Endothelial cell of umbilical vein (primary cell): ENCODE measurements around the gene SYT2. TPM values are rescaled to one million over a fixed set of nuclear protein-coding genes. Genes with fewer than 3 reads are reported as not detected.
"Not testable (repeated sequence)": the region's sequence is repeated elsewhere in the genome, so short reads cannot be mapped to it uniquely, and the experiment has no call there.

ENCODE experiments used
- BruUV-seq: library from RNA; stranded (reverse); fragments of 400-500 nt; replicated peaks from 2 replicates; lab custom pipeline; 2021; lab: Mats Ljungman, UMichigan
- CTCF ChIA-PET: fragments of 300-600, 350-600 bp; sonication (Branson Sonifier 250); formaldehyde crosslinking; loops from one replicate; lab custom pipeline; 2021; ENCODE audit warnings: antibody characterized with exemption, inconsistent platforms; lab: Charles Lee
- POLR2A ChIA-PET: fragments of 300-600, 350-600 bp; sonication (Branson Sonifier 250); formaldehyde crosslinking; loops from one replicate; lab custom pipeline; 2021; ENCODE audit warnings: antibody characterized with exemption, inconsistent platforms; lab: Charles Lee
- DNase-seq: peaks from one replicate; pipeline ENCODE4 v3.0.0-alpha.2; 2011; ENCODE audit warnings: low read depth, low spot score
- FAIRE-seq: peaks from 2 replicates; lab custom pipeline; 2011; peaks lifted over from hg19 to GRCh38; lab: Jason Lieb, UNC
- H2AFZ ChIP-seq: 2 replicates; pipeline ENCODE4 v1.6.0; 2012; ENCODE audit warnings: low read depth, low read length, control low read depth, inconsistent platforms
- H3K27ac ChIP-seq: 2 replicates; pipeline ENCODE4 v1.5.1; 2011; ENCODE audit warnings: low read depth, mild to moderate bottlenecking, control low read depth, low read length, moderate library complexity; ENCODE audit not compliant: insufficient read depth
- H3K27me3 ChIP-seq, 2 experiments: 2 replicates each; pipeline versions ENCODE4 v1.6.0 to v1.6.1; 2011; ENCODE audit warnings: low read length in 2 of 2, mixed read lengths in 1 of 2; ENCODE audit not compliant: control insufficient read depth in 2 of 2, insufficient read depth in 2 of 2
- H3K36me3 ChIP-seq, 2 experiments: 2 replicates in 1 of 2; 3 replicates in 1 of 2; pipeline ENCODE4 v1.5.1; 2011; ENCODE audit warnings: low read length in 2 of 2, mild to moderate bottlenecking in 1 of 2, moderate library complexity in 1 of 2; ENCODE audit not compliant: control insufficient read depth in 2 of 2, insufficient read depth in 2 of 2; ENCODE audit errors: extremely low read depth in 1 of 2
- H3K4me1 ChIP-seq: 3 replicates; pipeline ENCODE4 v1.5.1; 2011; ENCODE audit warnings: mild to moderate bottlenecking, low read length; ENCODE audit not compliant: control insufficient read depth, insufficient read depth; ENCODE audit errors: extremely low read depth
- H3K4me2 ChIP-seq: 2 replicates; pipeline ENCODE4 v1.6.1; 2011; ENCODE audit warnings: low read length, control low read depth, mixed read lengths; ENCODE audit not compliant: insufficient read depth
- H3K4me3 ChIP-seq, 3 experiments: fragments of 200-600 bp in 1 of 3; sonication (generic), shearing (Covaris generic) in 1 of 3; replicated peaks in 1 of 3; 2 replicates each; pipeline ENCODE4 v1.5.1; 2011 to 2016; ENCODE audit warnings: control low read depth in 3 of 3, low read length in 3 of 3, mild to moderate bottlenecking in 2 of 3, inconsistent platforms in 1 of 3, low read depth in 1 of 3, moderate library complexity in 1 of 3; ENCODE audit not compliant: insufficient read depth in 1 of 3
- H3K79me2 ChIP-seq: 2 replicates; pipeline ENCODE4 v1.6.0; 2012; ENCODE audit warnings: low read length, inconsistent platforms; ENCODE audit not compliant: control insufficient read depth, insufficient read depth
- H3K9ac ChIP-seq: replicated peaks from 2 replicates; pipeline ENCODE3; 2011; ENCODE audit warnings: low read length, control low read depth; ENCODE audit not compliant: insufficient read depth; ENCODE audit errors: extremely low read depth
- H3K9me1 ChIP-seq: replicated peaks from 3 replicates; pipeline ENCODE4 v1.6.0; 2011; ENCODE audit warnings: mild to moderate bottlenecking, low read length; ENCODE audit not compliant: control insufficient read depth, insufficient read depth; ENCODE audit errors: extremely low read depth
- H3K9me3 ChIP-seq: replicated peaks from 2 replicates; pipeline ENCODE4 v1.5.1; 2012; ENCODE audit warnings: low read length, inconsistent platforms; ENCODE audit not compliant: control insufficient read depth, insufficient read depth
- H4K20me1 ChIP-seq: replicated peaks from 2 replicates; pipeline ENCODE3; 2011; ENCODE audit warnings: mild to moderate bottlenecking, low read length; ENCODE audit not compliant: control insufficient read depth, insufficient read depth; ENCODE audit errors: extremely low read depth
- EZH2 ChIP-seq: IDR thresholded peaks from 2 replicates; pipeline ENCODE4 v1.6.1; 2012; ENCODE audit warnings: borderline replicate concordance, low read depth, mild to moderate bottlenecking, moderate library complexity, low read length, inconsistent platforms; ENCODE audit not compliant: severe bottlenecking
- FOS ChIP-seq: IDR thresholded peaks from 2 replicates; pipeline ENCODE4 v1.6.1; 2011; ENCODE audit warnings: mild to moderate bottlenecking, low read length, moderate library complexity, borderline replicate concordance; ENCODE audit not compliant: insufficient read depth
- GATA2 ChIP-seq: IDR thresholded peaks from 2 replicates; pipeline ENCODE4 v1.7.0; 2011; ENCODE audit warnings: low read depth, mild to moderate bottlenecking, moderate library complexity, mixed read lengths, low read length; ENCODE audit not compliant: insufficient read length, insufficient read depth
- JUN ChIP-seq: IDR thresholded peaks from 2 replicates; pipeline ENCODE4 v1.6.1; 2011; ENCODE audit warnings: borderline replicate concordance, low read depth; ENCODE audit not compliant: insufficient read length, insufficient read depth
- MYC ChIP-seq: IDR thresholded peaks from one replicate; pipeline ENCODE4 v1.6.1; 2011; ENCODE audit warnings: mild to moderate bottlenecking, low read depth, low read length
- POLR2A ChIP-seq: IDR thresholded peaks from 2 replicates; pipeline ENCODE4 v1.6.1; 2012; ENCODE audit warnings: low read depth, mild to moderate bottlenecking, control low read depth, low read length
- POLR2AphosphoS5 ChIP-seq: IDR thresholded peaks from 2 replicates; pipeline ENCODE4 v1.6.1; 2012; ENCODE audit warnings: low read depth, mild to moderate bottlenecking, control low read depth, low read length, moderate library complexity; ENCODE audit not compliant: insufficient read depth
- dilution Hi-C: fragments of 300-500 bp; cut with MboI; formaldehyde crosslinking; loops from one replicate; pipeline ENCODE4 v1.15.0; 2019; ENCODE audit warnings: low sequenced_read_pairs; ENCODE audit not compliant: extremely low pct_ligation_motif_present
- intact Hi-C: fragments of 100-400 bp; cut with micrococcal nuclease; formaldehyde crosslinking; loops from one replicate; pipeline ENCODE4 v1.10.0; 2022
- polyA plus RNA-seq, 4 experiments: library from polyadenylated mRNA; depleted of rRNA in 3 of 4; stranded (reverse) in 3 of 4; unstranded in 1 of 4; fragments of >200 nt; gene quantifications; 2 replicates each; pipeline versions ENCODE4 v1.2.1 to v1.2.3, GENCODE V29; 2011 to 2012; ENCODE audit warnings: missing spikeins in 1 of 4
- total RNA-seq: library from RNA; stranded (reverse); gene quantifications from 2 replicates; pipeline ENCODE4 v1.2.3, GENCODE V29; 2021
- TF ChIP-seq, protein P1 (sequence below), 2 donors: IDR thresholded peaks; 1 replicate in 1 of 2; 2 replicates in 1 of 2; pipeline ENCODE4 v1.5.1; 2011; ENCODE audit warnings: low read length in 2 of 2, mild to moderate bottlenecking in 2 of 2, moderate library complexity in 2 of 2, control low read depth in 1 of 2, inconsistent platforms in 1 of 2, low read depth in 1 of 2; ENCODE audit not compliant: insufficient read depth in 1 of 2; ENCODE audit errors: extremely low read depth in 1 of 2
- TF ChIP-seq, protein P2 (sequence below): IDR thresholded peaks from 2 replicates; pipeline ENCODE4 v1.6.1; 2011; ENCODE audit not compliant: insufficient read depth, insufficient read length

The SYT2 gene
- total and polyA plus RNA-seq, 2 donors (not counting 3 experiments of a cell fraction or from before 2014, with no cell fraction given): not detected

DNA sequence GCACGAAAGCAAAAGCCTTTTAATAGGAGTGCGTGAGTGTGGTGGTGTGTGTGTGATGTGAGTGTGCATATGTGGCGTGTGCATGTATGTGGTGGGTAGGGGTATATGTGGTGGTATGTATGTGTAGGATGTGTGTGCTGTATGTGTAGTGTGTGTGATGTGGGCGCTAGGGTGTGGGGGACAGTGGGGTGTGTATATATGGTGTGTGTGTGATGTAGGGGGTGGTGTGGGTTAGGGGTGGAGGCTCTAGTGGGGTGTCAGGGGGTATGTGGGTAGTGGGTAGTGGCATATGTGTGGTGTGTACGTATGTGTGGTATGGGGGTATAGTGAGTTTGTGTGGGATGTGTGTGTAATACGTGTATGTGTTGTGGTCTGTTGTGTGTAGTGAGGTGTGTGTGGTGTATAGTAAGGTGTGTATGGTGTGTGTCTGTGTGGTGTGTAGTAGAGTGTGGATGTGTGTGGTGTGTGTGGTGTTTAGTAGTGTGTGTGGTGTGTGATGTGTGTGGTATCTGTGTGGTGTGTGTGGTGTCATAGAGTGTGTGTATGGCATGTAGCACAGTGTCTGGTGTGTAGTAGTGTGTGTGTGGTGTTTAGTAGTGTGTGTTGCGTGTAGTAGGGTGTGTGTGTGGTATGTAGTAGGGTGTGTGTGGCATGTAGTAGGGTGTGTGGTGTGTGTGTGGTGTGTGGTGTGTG lies 86.0 kb downstream of the SYT2 start:
- no peak for DNase-seq
- no peak overlapping the region for H3K4me3 ChIP-seq
- ChIA-PET POLR2A (no interaction called here), CTCF (interaction anchor here (1.4 to 1.5 kb wide), 2 partner anchors 96 to 123 kb away, joined by 7 to 10 read pairs; no protein-coding TSS in a partner anchor)
- FAIRE-seq: no peak
- no TSS peak for BruUV-seq
- no peaks in the 10 kb centered on the region for H3K79me2 ChIP-seq
- no peaks in the 10 kb centered on the region for H4K20me1 ChIP-seq
- H3K9me1 ChIP-seq: no peaks in the 10 kb centered on the region
- TF ChIP-seq, protein P1, sequence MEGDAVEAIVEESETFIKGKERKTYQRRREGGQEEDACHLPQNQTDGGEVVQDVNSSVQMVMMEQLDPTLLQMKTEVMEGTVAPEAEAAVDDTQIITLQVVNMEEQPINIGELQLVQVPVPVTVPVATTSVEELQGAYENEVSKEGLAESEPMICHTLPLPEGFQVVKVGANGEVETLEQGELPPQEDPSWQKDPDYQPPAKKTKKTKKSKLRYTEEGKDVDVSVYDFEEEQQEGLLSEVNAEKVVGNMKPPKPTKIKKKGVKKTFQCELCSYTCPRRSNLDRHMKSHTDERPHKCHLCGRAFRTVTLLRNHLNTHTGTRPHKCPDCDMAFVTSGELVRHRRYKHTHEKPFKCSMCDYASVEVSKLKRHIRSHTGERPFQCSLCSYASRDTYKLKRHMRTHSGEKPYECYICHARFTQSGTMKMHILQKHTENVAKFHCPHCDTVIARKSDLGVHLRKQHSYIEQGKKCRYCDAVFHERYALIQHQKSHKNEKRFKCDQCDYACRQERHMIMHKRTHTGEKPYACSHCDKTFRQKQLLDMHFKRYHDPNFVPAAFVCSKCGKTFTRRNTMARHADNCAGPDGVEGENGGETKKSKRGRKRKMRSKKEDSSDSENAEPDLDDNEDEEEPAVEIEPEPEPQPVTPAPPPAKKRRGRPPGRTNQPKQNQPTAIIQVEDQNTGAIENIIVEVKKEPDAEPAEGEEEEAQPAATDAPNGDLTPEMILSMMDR (IDR thresholded peaks at IDR 0.05; ENCODE audit: extremely low read depth in 1 of 2, insufficient read depth in 1 of 2, low read depth in 1 of 2, low read length in 2 of 2): no peak
- TF ChIP-seq GATA2: no peak
- TF ChIP-seq MYC: no peak
- TF ChIP-seq, protein P2, sequence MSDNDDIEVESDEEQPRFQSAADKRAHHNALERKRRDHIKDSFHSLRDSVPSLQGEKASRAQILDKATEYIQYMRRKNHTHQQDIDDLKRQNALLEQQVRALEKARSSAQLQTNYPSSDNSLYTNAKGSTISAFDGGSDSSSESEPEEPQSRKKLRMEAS: no peak
- TF ChIP-seq POLR2AphosphoS5: no peak
- TF ChIP-seq POLR2A: no peak
- no peak for TF ChIP-seq FOS
- no peak for TF ChIP-seq EZH2
- no peak for TF ChIP-seq JUN
- H3K27ac ChIP-seq: no peak overlapping the region
- no peak overlapping the region for H3K9ac ChIP-seq
- intact Hi-C loops: loop anchor here (2.0 kb wide), 1 partner anchor 95 kb away; no protein-coding TSS in a partner anchor
- no peaks in the 10 kb centered on the region for H3K36me3 ChIP-seq
- no peaks in the 10 kb centered on the region for H3K27me3 ChIP-seq
- no peaks in the 10 kb centered on the region for H3K4me1 ChIP-seq
- H2AFZ ChIP-seq: no peak overlapping the region
- dilution Hi-C loops: no loop called here
- no peaks in the 10 kb centered on the region for H3K9me3 ChIP-seq
- no peak overlapping the region for H3K4me2 ChIP-seq

DNA sequence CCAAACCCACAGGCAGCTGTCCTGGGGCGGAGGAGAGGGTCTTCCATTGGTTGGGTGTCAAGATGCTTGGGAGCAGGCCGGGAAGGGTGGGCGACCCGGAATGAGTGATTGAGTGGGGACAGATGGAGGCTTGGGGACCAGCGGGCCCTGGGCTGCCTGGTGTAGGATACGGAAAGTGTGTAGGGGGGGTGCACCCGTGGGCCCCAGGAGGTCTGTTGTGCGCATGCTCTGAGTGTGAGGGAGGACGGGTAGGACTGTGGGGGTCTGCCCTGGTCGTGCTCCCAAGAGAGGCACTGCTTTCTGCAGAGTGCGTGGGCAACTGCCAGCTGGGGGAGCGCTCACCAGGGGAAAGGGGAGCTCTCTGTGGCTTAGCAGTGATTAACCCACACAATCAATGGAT lies 86.8 kb downstream of the SYT2 start:
- DNase-seq, H3K79me2 ChIP-seq, H3K4me2 ChIP-seq, dilution Hi-C loops, H3K4me3 ChIP-seq, H3K9me1 ChIP-seq, H3K9ac ChIP-seq, FAIRE-seq, H3K9me3 ChIP-seq, intact Hi-C loops, BruUV-seq, H4K20me1 ChIP-seq, POLR2A ChIA-PET, H3K27me3 ChIP-seq, H2AFZ ChIP-seq, H3K4me1 ChIP-seq, H3K27ac ChIP-seq, H3K36me3 ChIP-seq: not testable (repeated sequence)
- CTCF ChIA-PET: interaction anchor here (0.5 to 1.5 kb wide), 3 partner anchors 96 to 141 kb away, joined by 4 to 10 read pairs (median 7); no protein-coding TSS in a partner anchor
